ENCODE data around the gene KLF1. TPM values are rescaled to one million over a fixed set of nuclear protein-coding genes. Genes with fewer than 3 reads are reported as not detected.

The KLF1 gene
- total and polyA plus RNA-seq, 10 of the 15 experiments (the other 5 are each of a cell fraction or from before 2014, with no cell fraction given), result 0.04 to 0.38 (median 0.08) TPM; not detected in 3

DNA sequence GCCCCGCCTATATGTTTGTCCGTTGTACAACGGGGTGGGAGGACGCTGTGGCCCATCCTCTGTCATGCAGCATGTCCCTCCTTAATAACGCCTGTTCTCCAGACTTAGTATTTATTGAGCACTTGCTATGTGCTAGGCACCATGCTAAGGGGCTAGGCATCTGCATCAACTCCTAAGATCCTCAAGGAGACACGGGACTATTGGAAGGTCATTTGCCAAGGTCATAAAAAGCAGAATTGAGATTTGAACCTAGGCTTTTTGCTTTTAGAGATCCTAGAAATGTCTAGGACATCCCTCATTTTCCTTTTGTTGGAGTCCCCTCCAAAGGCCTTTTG is 50.5 kb downstream of the KLF1 start:
- no peak overlapping the region for H3K9ac ChIP-seq (ENCODE audit: control insufficient read depth, insufficient read depth, low read length)
- no peak overlapping the region for H3K4me3 ChIP-seq
- no peaks in the 10 kb centered on the region; the same call in 1 of the 2 replicates for H4K20me1 ChIP-seq (ENCODE audit: control insufficient read depth, insufficient read depth)
- no peaks in the 10 kb centered on the region; the same call in none of the 3 replicates for H3K9me3 ChIP-seq (replicated peaks; ENCODE audit: control insufficient read depth, insufficient read depth, low read length)
- intact Hi-C loops (cut with micrococcal nuclease; ENCODE audit: unreplicated experiment) (no loop called here), in situ Hi-C loops (cut with MboI) (no loop called here)
- no peak overlapping the region for H3K27ac ChIP-seq (ENCODE audit: control insufficient read depth, insufficient read depth)
- DNase-seq (ENCODE audit: low read depth, low spot score) (no peak), ATAC-seq (no peak), FAIRE-seq (no peak)
- peaks cover 10 to 46% of the 10 kb centered on the region in 2 experiments for H3K27me3 ChIP-seq (replicated peaks in 1 of 2; ENCODE audit: control insufficient read depth in 2 of 2, insufficient read depth in 2 of 2, low read length in 1 of 2)
- no TSS peak for BruUV-seq (replicated peaks)
- ChIA-PET CTCF (interaction anchor here (0.8 to 1.6 kb wide), 7 partner anchors 9 to 79 kb away, joined by 4 to 12 read pairs (median 5); partner anchors contain the start of genes PRDX2 and THSD8), POLR2A (interaction anchor here (1.2 kb wide), 1 partner anchor 44 kb away, joined by 3 read pairs; no protein-coding TSS in a partner anchor), RAD21 (ENCODE audit: unreplicated experiment) (no interaction called here), SMC1A (ENCODE audit: uncharacterized antibody, unreplicated experiment) (no interaction called here)
- peaks cover 7% of the 10 kb centered on the region; the same call in 1 of the 2 replicates for H3K4me1 ChIP-seq (ENCODE audit: control insufficient read depth, insufficient read depth, low read length)
- 1% methylated on average over 6 of the region's 6 CpGs for WGBS (ENCODE audit: insufficient coverage, insufficient replicate concordance, low lambda C conversion rate, missing lambda C conversion rate)
- H2AFZ ChIP-seq (ENCODE audit: control insufficient read depth, low read depth, low read length), result no peak overlapping the region
- H3K79me2 ChIP-seq (ENCODE audit: control insufficient read depth, insufficient read depth, low read length), result no peaks in the 10 kb centered on the region
- TF ChIP-seq MYC (IDR thresholded peaks at IDR 0.05; ENCODE audit: insufficient read depth, insufficient read length, insufficient replicate concordance, low read length, severe bottlenecking) (no peak), BMI1 (IDR thresholded peaks at IDR 0.05; ENCODE audit: borderline replicate concordance) (no peak), E2F4 (IDR thresholded peaks at IDR 0.05; ENCODE audit: low read depth, low read length) (no peak), ZNF274 (IDR thresholded peaks at IDR 0.05; ENCODE audit: insufficient read depth, insufficient read length) (no peak), CUX1 (IDR thresholded peaks at IDR 0.05; ENCODE audit: insufficient replicate concordance, low read depth, low read length) (no peak), FOXK2 (IDR thresholded peaks at IDR 0.05) (no peak), TBL1XR1 (IDR thresholded peaks at IDR 0.05; ENCODE audit: low read depth, low read length) (no peak)
- no peak overlapping the region for H3K4me2 ChIP-seq (ENCODE audit: control insufficient read depth, insufficient read depth)
- H3K36me3 ChIP-seq (ENCODE audit: control insufficient read depth in 2 of 2, insufficient read depth in 2 of 2, low read length in 1 of 2), result no peaks in the 10 kb centered on the region
